ENCODE data around the gene MACROH2A2. TPM values are rescaled to one million over a fixed set of nuclear protein-coding genes. Genes with fewer than 3 reads are reported as not detected.

The MACROH2A2 gene
- total RNA-seq (2022; extraction: Qiagen RNA extraction; ENCODE audit: low read depth), result 24.8 to 28.7 TPM (median 28.0 TPM) in 5 replicates

DNA sequence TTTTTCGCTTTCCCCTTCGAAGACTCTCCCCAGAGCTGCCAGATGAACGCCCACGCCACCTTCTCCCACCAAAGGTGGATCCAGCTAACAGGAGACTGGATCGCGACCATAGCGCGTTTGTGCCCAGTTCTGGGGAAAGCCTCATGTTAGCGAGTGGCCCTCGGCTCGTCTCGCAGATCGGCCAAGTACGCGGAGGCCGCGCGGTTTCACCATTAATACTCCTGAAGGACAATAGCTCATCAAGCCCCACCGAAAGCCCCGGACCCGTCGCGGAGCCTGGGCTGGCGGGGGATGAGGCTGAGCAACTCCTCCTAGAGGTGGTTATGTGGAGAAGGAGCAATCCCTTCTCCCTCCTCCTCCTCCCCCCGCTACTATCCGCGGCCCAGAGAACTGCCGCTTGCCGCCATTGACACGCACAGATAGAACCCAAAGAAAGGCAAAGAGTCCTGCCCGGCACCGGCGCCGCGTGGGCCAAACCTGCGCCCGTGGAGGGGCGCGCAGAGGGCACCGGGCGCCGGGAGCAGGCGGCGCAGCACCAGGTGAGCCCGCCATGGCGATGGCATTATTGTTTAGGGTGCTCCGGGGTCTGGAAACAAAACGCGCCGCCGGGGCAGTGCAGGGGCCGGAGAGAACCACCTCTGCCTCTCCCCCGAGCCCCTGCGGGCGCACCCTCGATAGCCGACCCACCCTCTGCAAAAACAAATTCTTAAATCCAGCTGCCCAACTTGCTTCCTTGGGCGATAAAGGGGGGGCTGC is at the start of gene MACROH2A2:
TSS of gene MACROH2A2 (plus strand) at position 385 of the 756 bp plus-strand sequence. CDS start 22,813 bp downstream, outside the sequence.

DNA sequence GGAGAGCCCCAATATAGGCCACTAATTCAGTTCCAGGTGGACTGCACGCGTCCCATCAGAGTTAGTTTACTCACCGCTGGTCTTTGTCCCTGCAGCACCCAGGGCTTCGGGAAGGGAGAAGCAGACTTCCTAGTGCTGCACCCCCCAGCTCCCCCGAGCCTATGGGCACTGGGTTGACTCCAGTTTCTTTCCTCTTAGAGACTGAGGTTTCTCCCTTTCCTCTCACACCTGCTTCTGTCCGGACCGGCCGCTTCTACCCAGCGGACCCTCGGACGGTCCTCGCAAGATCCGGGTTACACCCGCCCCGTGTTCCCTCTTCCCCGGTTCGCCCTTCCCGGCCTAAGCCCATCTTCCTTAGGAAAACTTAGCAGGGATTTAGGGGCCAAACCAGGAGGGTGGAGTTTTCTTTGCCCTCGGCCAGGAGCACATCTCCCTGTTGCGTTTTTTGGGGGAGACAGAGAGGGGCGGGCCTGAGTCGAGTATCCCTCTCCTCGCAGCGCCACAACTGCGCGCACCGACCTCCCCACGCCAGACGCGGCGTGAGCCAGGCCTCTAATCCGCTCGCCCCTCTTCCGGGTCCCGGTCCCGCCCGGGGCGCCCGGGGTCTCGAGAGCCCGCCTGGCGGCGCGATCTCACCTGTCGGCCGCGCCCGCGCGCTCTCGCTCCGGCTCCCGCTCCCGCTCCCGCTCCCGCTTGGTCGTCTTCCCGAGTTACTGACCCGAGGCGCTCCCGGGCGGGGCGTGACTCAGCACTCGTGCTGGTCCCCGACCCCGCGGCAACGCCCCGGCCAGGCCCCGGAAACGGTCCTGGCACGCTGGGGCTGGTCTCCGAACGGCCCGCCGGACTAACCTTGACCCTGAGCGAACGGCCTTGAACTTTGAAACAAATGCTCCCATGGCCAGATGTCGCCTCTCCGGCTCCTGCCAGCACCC is 79.7 kb downstream of the MACROH2A2 start, which contains the start of gene AIFM2:
TSS of gene AIFM2 (minus strand) at position 728 of the 932 bp plus-strand sequence. CDS start 8,741 bp downstream, outside the sequence.

GRCh38 chr10:70146489-70147258 is 94.0 kb downstream of the MACROH2A2 start, which contains the start of gene TYSND1:
Gene TYSND1, minus strand, starts transcription at chr10:70146700. Its CDS starts 114 bp downstream, at chr10:70146586.

Other genes starting within 250 kb of the MACROH2A2 start
- 25.6 to 36.5 TPM (median 35.3 TPM) in 5 replicates for gene AIFM2, start 80.0 kb downstream of the MACROH2A2 start, total RNA-seq (2022; extraction: Qiagen RNA extraction; ENCODE audit: low read depth)
- 10.0 to 19.9 TPM (median 19.8 TPM) in 5 replicates for gene TYSND1, start 93.9 kb downstream of the MACROH2A2 start, total RNA-seq (2022; extraction: Qiagen RNA extraction; ENCODE audit: low read depth)
- 61.4 to 92.5 TPM (median 81.4 TPM) in 5 replicates for gene SAR1A, start 117.7 kb downstream of the MACROH2A2 start, total RNA-seq (2022; extraction: Qiagen RNA extraction; ENCODE audit: low read depth)
- 187 to 273 TPM (median 205 TPM) in 5 replicates for gene PPA1, start 180.6 kb downstream of the MACROH2A2 start, total RNA-seq (2022; extraction: Qiagen RNA extraction; ENCODE audit: low read depth)
- gene NPFFR1, start 231.2 kb downstream of the MACROH2A2 start, total RNA-seq (2022; extraction: Qiagen RNA extraction; ENCODE audit: low read depth), result not detected in 5 replicates

Measured in A549 treated with ZK216348 at 1 μM for 4 hours (cell line).